NCI-H526 treated with DMSO at 0.1 percent for 48 hours (cell line): ENCODE results near the gene BIRC2.
"Not testable (repeated sequence)": the region's sequence is repeated elsewhere in the genome, so short reads cannot be mapped to it uniquely, and the experiment has no call there.

Experiments used
- DNase-seq: peaks from one replicate; lab custom pipeline; 2025; lab: John Stamatoyannopoulos, UW

The BIRC2 gene

GRCh38 chr11:102323542-102324251, 23.3 kb upstream of the BIRC2 start:
- DNase-seq, result no peak

GRCh38 chr11:102325088-102325487, 21.9 kb upstream of the BIRC2 start:
- no peak for DNase-seq

- DNase-seq, result no peak
These were observed 18.3 kb upstream of the BIRC2 start for GRCh38 chr11:102328748-102329147.

GRCh38 chr11:102330231-102330630, 16.8 kb upstream of the BIRC2 start:
- DNase-seq, result no peak

- no peak for DNase-seq
These were observed 15.7 kb upstream of the BIRC2 start for GRCh38 chr11:102331341-102331740.

GRCh38 chr11:102332611-102332994, 14.4 kb upstream of the BIRC2 start:
- DNase-seq, result no peak

GRCh38 chr11:102338479-102339010, 8.5 kb upstream of the BIRC2 start:
- no peak for DNase-seq

GRCh38 chr11:102341311-102341710, 5.7 kb upstream of the BIRC2 start:
- DNase-seq, result not testable (repeated sequence)

GRCh38 chr11:102341844-102342318, 5.1 kb upstream of the BIRC2 start:
- DNase-seq, result peak; percentile 78

- peak; percentile 36 for DNase-seq
These were observed 3.2 kb upstream of the BIRC2 start for GRCh38 chr11:102343809-102344208.

GRCh38 chr11:102345904-102346303, 1.1 kb upstream of the BIRC2 start:
- DNase-seq, result peak; percentile 90

- DNase-seq, result no peak
These were observed 612 bp upstream of the BIRC2 start for GRCh38 chr11:102346456-102346747.

- DNase-seq, result peak; percentile 88
These were observed 702 bp downstream of the BIRC2 start for GRCh38 chr11:102347462-102348370.

GRCh38 chr11:102357116-102357515, 10.1 kb downstream of the BIRC2 start:
- DNase-seq, result no peak

GRCh38 chr11:102359372-102359771, 12.4 kb downstream of the BIRC2 start:
- DNase-seq, result no peak

- DNase-seq, result no peak
These were observed 13.7 kb downstream of the BIRC2 start for GRCh38 chr11:102360681-102361080.

GRCh38 chr11:102361086-102362031, 14.3 kb downstream of the BIRC2 start:
- no peak for DNase-seq

GRCh38 chr11:102364991-102365390, 18.0 kb downstream of the BIRC2 start:
- no peak for DNase-seq

- DNase-seq, result peak; percentile 20
These were observed 20.4 kb downstream of the BIRC2 start for GRCh38 chr11:102367364-102367763.

GRCh38 chr11:102368472-102368871, 21.5 kb downstream of the BIRC2 start:
- no peak for DNase-seq

- DNase-seq, result not testable (repeated sequence)
These were observed 27.8 kb downstream of the BIRC2 start for GRCh38 chr11:102374633-102375424.
